MCF 10A (cell line): ENCODE results near the gene KLF13. TPM values are rescaled to one million over a fixed set of nuclear protein-coding genes. Genes with fewer than 3 reads are reported as not detected.

Experiments
- BruUV-seq: library from RNA; stranded (reverse); fragments of 400-500 nt; replicated peaks from 2 replicates; lab custom pipeline; 2021; lab: Mats Ljungman, UMichigan
- CTCF ChIA-PET: fragments of 300-600 bp; sonication (Branson Sonifier 250); formaldehyde crosslinking; extraction: SDS; loops from one replicate; lab custom pipeline; 2021; ENCODE audit warnings: antibody characterized with exemption, inconsistent platforms; lab: Yijun Ruan, JAX
- POLR2A ChIA-PET: fragments of 300-600, 350-650 bp; sonication (Branson Sonifier 250); formaldehyde crosslinking; extraction: SDS; loops from one replicate; lab custom pipeline; 2020; ENCODE audit warnings: antibody characterized with exemption, inconsistent platforms; lab: Yijun Ruan, JAX
- DNase-seq: peaks from one replicate; pipeline ENCODE4 v3.0.0-alpha.2; 2018; ENCODE audit not compliant: unreplicated experiment
- H3K27ac Mint-ChIP-seq: one replicate; pipeline ENCODE4 v1.8.0; 2022; ENCODE audit warnings: mild to moderate bottlenecking, low read depth, mixed read lengths; ENCODE audit not compliant: unreplicated experiment
- H3K27me3 Mint-ChIP-seq: one replicate; pipeline ENCODE4 v1.8.0; 2022; ENCODE audit warnings: mixed read lengths; ENCODE audit not compliant: insufficient read depth, unreplicated experiment
- H3K36me3 Mint-ChIP-seq: one replicate; pipeline ENCODE4 v1.8.0; 2022; ENCODE audit warnings: mild to moderate bottlenecking, moderate library complexity, mixed read lengths; ENCODE audit not compliant: insufficient read depth, unreplicated experiment
- H3K4me1 Mint-ChIP-seq: one replicate; pipeline ENCODE4 v1.8.0; 2022; ENCODE audit warnings: mixed read lengths; ENCODE audit not compliant: insufficient read depth, unreplicated experiment
- H3K4me3 Mint-ChIP-seq: one replicate; pipeline ENCODE4 v1.8.0; 2022; ENCODE audit warnings: mild to moderate bottlenecking, moderate library complexity, mixed read lengths; ENCODE audit not compliant: unreplicated experiment
- H3K9me3 Mint-ChIP-seq: one replicate; pipeline ENCODE4 v1.8.0; 2022; ENCODE audit warnings: mixed read lengths; ENCODE audit not compliant: unreplicated experiment
- CTCF ChIP-seq: fragments of 200-600 bp; IDR thresholded peaks from one replicate; pipeline ENCODE4 v1.8.0; 2022; ENCODE audit warnings: antibody characterized with exemption, mild to moderate bottlenecking; ENCODE audit not compliant: unreplicated experiment
- intact Hi-C: fragments of 100-400 bp; cut with micrococcal nuclease; formaldehyde crosslinking; loops from 2 replicates; pipeline ENCODE4 v1.14.1; 2022
- total RNA-seq: library from RNA; stranded (reverse); gene quantifications from 2 replicates; pipeline ENCODE4 v1.2.3, GENCODE V29; 2022

Gene KLF13
- total RNA-seq, 1 experiment from 2014 or later, result 83.1 TPM

GRCh38 chr15:31373096-31373865, 46.6 kb downstream of the KLF13 start:
- no peak for DNase-seq
- CTCF ChIA-PET, result interaction anchor here (0.6 to 1.0 kb wide), 2 partner anchors 114 to 117 kb away, joined by 3 to 4 read pairs; no protein-coding TSS in a partner anchor
- no TSS peak for BruUV-seq
- Mint-ChIP-seq H3K27me3 (no peaks in the 10 kb centered on the region), H3K36me3 (peaks cover 77% of the 10 kb centered on the region), H3K4me3 (peak overlapping the region; percentile 35), H3K4me1 (peaks cover 12% of the 10 kb centered on the region), H3K9me3 (no peaks in the 10 kb centered on the region), H3K27ac (no peak overlapping the region)
- intact Hi-C loops, result no loop called here
- POLR2A ChIA-PET, result interaction anchor here (0.6 to 1.4 kb wide), 2 partner anchors 11 to 13 kb away, joined by 3 read pairs; no protein-coding TSS in a partner anchor
- TF ChIP-seq CTCF, result no peak

- intact Hi-C loops, result no loop called here
- ChIA-PET POLR2A (no interaction called here), CTCF (interaction anchor here (0.6 kb wide), 1 partner anchor 114 kb away, joined by 3 read pairs; no protein-coding TSS in a partner anchor)
- peaks cover 12% of the 10 kb centered on the region for H3K4me1 Mint-ChIP-seq
- no peak overlapping the region for H3K4me3 Mint-ChIP-seq
- TF ChIP-seq CTCF, result no peak
- DNase-seq, result no peak
- H3K9me3 Mint-ChIP-seq, result no peaks in the 10 kb centered on the region
- H3K27ac Mint-ChIP-seq, result no peak overlapping the region
- H3K36me3 Mint-ChIP-seq, result peaks cover 84% of the 10 kb centered on the region
- no TSS peak for BruUV-seq
- H3K27me3 Mint-ChIP-seq, result no peaks in the 10 kb centered on the region
Measured at GRCh38 chr15:31373970-31374369, 47.3 kb downstream of the KLF13 start.

- no peak for DNase-seq
- POLR2A ChIA-PET, result no interaction called here
- H3K4me3 Mint-ChIP-seq, result no peak overlapping the region
- no peak for TF ChIP-seq CTCF
- intact Hi-C loops, result no loop called here
- H3K27ac Mint-ChIP-seq, result no peak overlapping the region
- CTCF ChIA-PET, result no interaction called here
- no TSS peak for BruUV-seq
- H3K4me1 Mint-ChIP-seq, result peaks cover 12% of the 10 kb centered on the region
- H3K9me3 Mint-ChIP-seq, result no peaks in the 10 kb centered on the region
- H3K36me3 Mint-ChIP-seq, result peaks cover 85% of the 10 kb centered on the region
- H3K27me3 Mint-ChIP-seq, result no peaks in the 10 kb centered on the region
Measured at GRCh38 chr15:31374489-31374888, 47.9 kb downstream of the KLF13 start.

- Mint-ChIP-seq H3K4me1 (peaks cover 12% of the 10 kb centered on the region), H3K27me3 (no peaks in the 10 kb centered on the region), H3K9me3 (no peaks in the 10 kb centered on the region), H3K4me3 (no peak overlapping the region), H3K27ac (no peak overlapping the region), H3K36me3 (peaks cover 89% of the 10 kb centered on the region)
- no peak for DNase-seq
- CTCF ChIA-PET, result no interaction called here
- TSS peak; percentile 14 for BruUV-seq
- POLR2A ChIA-PET, result no interaction called here
- intact Hi-C loops, result no loop called here
- no peak for TF ChIP-seq CTCF
Measured at GRCh38 chr15:31374986-31375385, 48.4 kb downstream of the KLF13 start.
